CD8-positive, alpha-beta memory T cell (primary cell): Measurements from ENCODE around the gene CUEDC2. TPM values are rescaled to one million over a fixed set of nuclear protein-coding genes. Genes with fewer than 3 reads are reported as not detected.
A peak's percentile ranks its signal among the peaks of the same experiment; 100 is the strongest.

Experiments used
- CTCF ChIA-PET: fragments of 350-600 bp; sonication (Branson Sonifier 250); formaldehyde crosslinking; loops from one replicate; lab custom pipeline; 2021; ENCODE audit warnings: antibody characterized with exemption; lab: Charles Lee
- POLR2A ChIA-PET: fragments of 350-600 bp; sonication (Branson Sonifier 250); formaldehyde crosslinking; loops from one replicate; lab custom pipeline; 2021; ENCODE audit warnings: antibody characterized with exemption; lab: Charles Lee
- DNase-seq, 5 donors: peaks; one replicate each; pipeline versions ENCODE4 v3.0.0 to v3.0.0-alpha.2; 2020 to 2022; ENCODE audit warnings: mixed read lengths in 1 of 5
- H3K27ac ChIP-seq: one replicate; pipeline ENCODE4 v1.7.0; 2013; ENCODE audit warnings: low read depth, mild to moderate bottlenecking, low read length, moderate library complexity
- H3K27me3 ChIP-seq: 2 replicates; pipeline ENCODE4 v1.7.0; 2013; ENCODE audit warnings: low read length, mild to moderate bottlenecking; ENCODE audit not compliant: insufficient read depth, poor library complexity, severe bottlenecking
- H3K36me3 ChIP-seq: 2 replicates; pipeline ENCODE4 v1.7.0; 2013; ENCODE audit warnings: mild to moderate bottlenecking, low read length, moderate library complexity; ENCODE audit not compliant: insufficient read depth
- H3K4me1 ChIP-seq: 2 replicates; pipeline ENCODE4 v1.7.0; 2013; ENCODE audit warnings: mild to moderate bottlenecking, low read length, moderate library complexity; ENCODE audit not compliant: insufficient read depth
- H3K4me3 ChIP-seq: 2 replicates; pipeline ENCODE4 v1.7.0; 2013; ENCODE audit warnings: mild to moderate bottlenecking, low read length
- H3K9me3 ChIP-seq: 2 replicates; pipeline ENCODE4 v1.7.0; 2013; ENCODE audit warnings: mild to moderate bottlenecking, low read length
- H3K27ac Mint-ChIP-seq, 8 donors: one replicate each; pipeline ENCODE4 v1.8.0; 2020 to 2021; ENCODE audit warnings: mixed read lengths in 8 of 8, mild to moderate bottlenecking in 6 of 8, inconsistent platforms in 3 of 8, moderate library complexity in 3 of 8
- H3K27me3 Mint-ChIP-seq, 2 donors: one replicate each; pipeline ENCODE4 v1.8.0; 2020 to 2021; ENCODE audit warnings: mixed read lengths in 2 of 2, mild to moderate bottlenecking in 1 of 2, moderate library complexity in 1 of 2
- H3K36me3 Mint-ChIP-seq, 3 donors: one replicate each; pipeline ENCODE4 v1.8.0; 2020 to 2021; ENCODE audit warnings: mixed read lengths in 3 of 3, inconsistent platforms in 1 of 3, mild to moderate bottlenecking in 1 of 3
- H3K4me1 Mint-ChIP-seq, 3 donors: one replicate each; pipeline ENCODE4 v1.8.0; 2020 to 2021; ENCODE audit warnings: mixed read lengths in 3 of 3, inconsistent platforms in 1 of 3, mild to moderate bottlenecking in 1 of 3
- H3K4me3 Mint-ChIP-seq, 7 donors: one replicate each; pipeline ENCODE4 v1.8.0; 2020 to 2021; ENCODE audit warnings: mixed read lengths in 7 of 7, mild to moderate bottlenecking in 6 of 7, moderate library complexity in 4 of 7, inconsistent platforms in 2 of 7
- H3K9me3 Mint-ChIP-seq, 5 donors: one replicate each; pipeline ENCODE4 v1.8.0; 2020 to 2022; ENCODE audit warnings: mixed read lengths in 5 of 5, mild to moderate bottlenecking in 3 of 5, moderate library complexity in 2 of 5, inconsistent platforms in 1 of 5
- polyA plus RNA-seq: library from polyadenylated mRNA; unstranded; fragments of 300-500 nt; fragmentation: Illumina TruSeq; gene quantifications from one replicate; pipeline ENCODE4 v1.2.3, GENCODE V29; 2021
- total RNA-seq, 2 experiments: library from RNA; stranded (reverse); gene quantifications; one replicate each; pipeline ENCODE4 v1.2.3, GENCODE V29; 2021

The CUEDC2 gene, protein sequence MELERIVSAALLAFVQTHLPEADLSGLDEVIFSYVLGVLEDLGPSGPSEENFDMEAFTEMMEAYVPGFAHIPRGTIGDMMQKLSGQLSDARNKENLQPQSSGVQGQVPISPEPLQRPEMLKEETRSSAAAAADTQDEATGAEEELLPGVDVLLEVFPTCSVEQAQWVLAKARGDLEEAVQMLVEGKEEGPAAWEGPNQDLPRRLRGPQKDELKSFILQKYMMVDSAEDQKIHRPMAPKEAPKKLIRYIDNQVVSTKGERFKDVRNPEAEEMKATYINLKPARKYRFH
- total RNA-seq, result 10 to 100 TPM; 62.4 to 64.8 TPM
- polyA plus RNA-seq, result 61.7 TPM

DNA sequence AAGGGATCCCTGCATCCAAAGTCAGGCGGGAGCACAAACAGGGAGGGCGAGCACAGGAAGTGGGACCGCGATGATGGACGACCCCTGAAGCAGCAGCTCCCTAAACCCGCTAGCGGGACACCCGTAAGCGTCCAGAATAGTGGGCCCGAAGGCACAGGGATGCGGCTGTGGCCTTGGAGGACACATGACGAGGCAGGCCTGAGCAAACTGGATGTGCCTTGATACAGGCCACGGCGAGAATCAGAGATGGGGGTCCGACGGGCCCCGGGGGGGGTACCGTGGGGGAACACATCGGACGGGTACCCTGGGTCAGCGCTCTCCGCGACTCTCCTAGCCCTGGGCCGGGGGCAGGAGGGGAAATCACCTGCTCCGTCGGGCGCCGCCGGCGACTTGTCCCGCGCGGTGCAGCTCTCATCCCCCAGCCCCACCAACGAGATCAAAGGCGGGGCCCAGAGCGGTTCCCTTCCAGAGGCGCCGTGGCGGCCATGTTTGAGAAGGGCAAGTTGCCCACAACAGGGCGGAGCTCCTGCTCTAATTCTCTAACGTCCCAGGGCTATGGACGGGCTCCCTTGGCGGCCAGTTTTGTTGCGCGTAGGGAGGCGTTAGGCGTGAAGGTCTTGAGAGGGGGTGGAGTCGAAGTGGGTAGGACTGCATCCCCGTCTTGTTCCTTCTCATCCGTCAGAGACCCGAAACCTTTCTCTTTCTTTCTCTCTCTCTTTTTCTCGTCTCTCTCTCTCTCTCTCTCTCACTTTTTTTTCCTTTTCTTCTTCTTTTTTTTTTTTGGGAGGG, at the start of gene CUEDC2:
Gene CUEDC2 (minus strand): TSS at position 413 of the 789 bp plus-strand sequence. CDS start 7,386 bp downstream, outside the sequence.
- Histone ChIP-seq H3K4me1 (peaks cover 48% of the 10 kb centered on the region), H3K9me3 (no peaks in the 10 kb centered on the region), H3K36me3 (no peaks in the 10 kb centered on the region), H3K4me3 (peak within 1 kb of the TSS; percentile 75), H3K27me3 (no peaks in the 10 kb centered on the region), H3K27ac (peak within 1 kb of the TSS; percentile 70)
- peak within 1 kb of the TSS; percentile 84 to 98 (median 88) for H3K27ac Mint-ChIP-seq
- peak; percentile 87 to 94 (median 90) for DNase-seq
- ChIA-PET POLR2A (interaction anchor here (0.6 to 3.2 kb wide), 6 partner anchors 10 to 187 kb away, joined by 3 to 45 read pairs (median 3); partner anchors contain the start of genes C10orf95, FBXL15 and GBF1), CTCF (interaction anchor here (0.5 to 4.8 kb wide), 8 partner anchors 8 to 159 kb away, joined by 3 to 20 read pairs (median 4); partner anchors contain the start of gene FBXL15)
- peaks cover 0 to 5% (median 0%) of the 10 kb centered on the region in 3 donors for H3K36me3 Mint-ChIP-seq
- H3K9me3 Mint-ChIP-seq, result no peaks in the 10 kb centered on the region
- peaks cover 0 to 10% of the 10 kb centered on the region in 2 donors for H3K27me3 Mint-ChIP-seq
- peak within 1 kb of the TSS; percentile 89 to 97 (median 93) for H3K4me3 Mint-ChIP-seq
- H3K4me1 Mint-ChIP-seq, result peaks cover 31 to 51% (median 42%) of the 10 kb centered on the region in 3 donors

DNA sequence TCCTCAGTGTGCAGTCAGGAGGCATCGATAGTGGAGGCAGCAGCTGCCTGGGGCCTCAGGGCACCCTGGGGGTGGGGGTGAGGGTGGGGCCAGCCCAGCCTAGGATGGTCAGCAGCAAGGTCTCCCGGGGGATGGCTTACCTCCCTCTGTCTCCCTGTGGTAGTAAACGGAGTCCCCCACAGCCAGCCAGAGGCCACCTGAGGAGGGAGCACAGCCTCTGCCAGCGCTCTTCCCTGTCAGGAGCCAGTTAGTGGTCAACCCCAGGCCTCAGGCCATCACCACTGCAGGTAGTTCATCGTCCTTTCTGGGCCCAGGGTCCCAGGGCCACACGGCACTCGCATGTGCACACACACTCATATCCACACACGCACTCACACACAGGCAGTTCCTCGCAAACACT, 48.0 kb upstream of the CUEDC2 start:
- Mint-ChIP-seq H3K9me3 (no peaks in the 10 kb centered on the region), H3K27me3 (no peaks in the 10 kb centered on the region), H3K36me3 (peaks cover 0 to 65% (median 7%) of the 10 kb centered on the region in 3 donors), H3K4me1 (peaks cover 4 to 6% (median 5%) of the 10 kb centered on the region in 3 donors), H3K4me3 (no peak overlapping the region), H3K27ac (peak overlapping the region in 2 of 8 donors; percentile 66 to 85)
- Histone ChIP-seq H3K4me1 (peaks cover 3% of the 10 kb centered on the region), H3K9me3 (no peaks in the 10 kb centered on the region), H3K27ac (no peak overlapping the region), H3K27me3 (no peaks in the 10 kb centered on the region), H3K36me3 (peaks cover 40% of the 10 kb centered on the region), H3K4me3 (no peak overlapping the region)
- ChIA-PET POLR2A (no interaction called here), CTCF (interaction anchor here (1.2 to 4.1 kb wide), 7 partner anchors 11 to 250 kb away, joined by 3 to 34 read pairs (median 13); partner anchors contain the start of genes C10orf95 and NFKB2)
- DNase-seq, result peak in 1 of 5 donors; percentile 33

GRCh38 chr10:102479651-102480050, 47.3 kb upstream of the CUEDC2 start:
- H3K4me3 ChIP-seq, result no peak overlapping the region
- CTCF ChIA-PET, result interaction anchor here (1.1 to 4.1 kb wide), 18 partner anchors 11 to 310 kb away, joined by 3 to 34 read pairs (median 6); partner anchors contain the start of genes C10orf95 and NFKB2
- peaks cover 3% of the 10 kb centered on the region for H3K4me1 ChIP-seq
- no peaks in the 10 kb centered on the region for H3K9me3 ChIP-seq
- H3K9me3 Mint-ChIP-seq, result no peaks in the 10 kb centered on the region
- no peak overlapping the region for H3K4me3 Mint-ChIP-seq
- no peaks in the 10 kb centered on the region for H3K27me3 ChIP-seq
- H3K27me3 Mint-ChIP-seq, result no peaks in the 10 kb centered on the region
- H3K4me1 Mint-ChIP-seq, result peaks cover 5 to 6% (median 6%) of the 10 kb centered on the region in 3 donors
- POLR2A ChIA-PET, result interaction anchor here (1.0 kb wide), 1 partner anchor 86 kb away, joined by 3 read pairs; no protein-coding TSS in a partner anchor
- H3K27ac Mint-ChIP-seq, result peak overlapping the region in 5 of 8 donors; percentile 54 to 75 (median 68)
- H3K36me3 Mint-ChIP-seq, result peaks cover 0 to 57% (median 5%) of the 10 kb centered on the region in 3 donors
- no peak for DNase-seq
- peaks cover 33% of the 10 kb centered on the region for H3K36me3 ChIP-seq
- no peak overlapping the region for H3K27ac ChIP-seq

DNA sequence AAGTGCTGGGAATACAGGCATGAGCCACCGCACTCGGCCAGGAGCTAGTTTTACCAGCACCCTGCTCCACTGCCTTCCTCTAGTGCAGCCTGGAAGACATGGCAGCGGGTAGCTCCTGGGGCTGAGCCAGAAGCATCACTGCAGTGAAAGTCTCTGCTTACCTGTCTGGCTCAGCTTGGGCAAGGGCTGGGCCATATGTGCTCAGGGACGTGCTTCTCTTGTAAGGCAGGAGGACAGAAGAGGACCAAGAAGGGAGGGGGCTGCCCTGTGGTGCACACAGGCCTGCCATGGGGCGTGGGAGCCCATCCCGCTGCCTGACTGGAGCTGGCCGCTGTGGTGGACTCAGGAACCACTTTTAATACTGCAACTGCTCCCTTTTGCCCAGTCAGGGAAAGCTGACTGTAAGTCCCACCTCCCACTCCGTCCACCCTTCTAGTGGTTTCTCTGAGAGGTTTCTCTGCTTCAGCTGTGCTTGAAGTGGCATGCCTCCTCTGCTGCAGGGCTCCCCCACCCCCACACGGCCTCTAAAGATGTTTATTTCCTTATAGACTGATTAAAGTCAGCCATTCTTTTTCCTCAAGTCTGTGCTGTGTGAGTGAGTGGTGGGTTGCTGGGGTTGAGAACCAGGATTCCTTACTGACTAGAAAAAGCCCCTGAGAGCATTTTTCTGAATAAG, 44.2 kb upstream of the CUEDC2 start:
- Mint-ChIP-seq H3K27me3 (no peaks in the 10 kb centered on the region), H3K4me1 (peaks cover 16 to 23% (median 18%) of the 10 kb centered on the region in 3 donors), H3K9me3 (no peaks in the 10 kb centered on the region), H3K36me3 (peaks cover 0 to 27% (median 2%) of the 10 kb centered on the region in 3 donors), H3K27ac (peak overlapping the region in 4 of 8 donors; percentile 38 to 68 (median 46)), H3K4me3 (no peak overlapping the region)
- DNase-seq, result peak in 2 of 5 donors; percentile 22 to 43
- Histone ChIP-seq H3K36me3 (peaks cover 6% of the 10 kb centered on the region), H3K27ac (no peak overlapping the region), H3K9me3 (no peaks in the 10 kb centered on the region), H3K27me3 (no peaks in the 10 kb centered on the region), H3K4me3 (no peak overlapping the region), H3K4me1 (peaks cover 16% of the 10 kb centered on the region)
- POLR2A ChIA-PET, result no interaction called here
- CTCF ChIA-PET, result interaction anchor here (1.0 to 1.8 kb wide), 4 partner anchors 73 to 246 kb away, joined by 3 to 5 read pairs (median 4); no protein-coding TSS in a partner anchor

DNA sequence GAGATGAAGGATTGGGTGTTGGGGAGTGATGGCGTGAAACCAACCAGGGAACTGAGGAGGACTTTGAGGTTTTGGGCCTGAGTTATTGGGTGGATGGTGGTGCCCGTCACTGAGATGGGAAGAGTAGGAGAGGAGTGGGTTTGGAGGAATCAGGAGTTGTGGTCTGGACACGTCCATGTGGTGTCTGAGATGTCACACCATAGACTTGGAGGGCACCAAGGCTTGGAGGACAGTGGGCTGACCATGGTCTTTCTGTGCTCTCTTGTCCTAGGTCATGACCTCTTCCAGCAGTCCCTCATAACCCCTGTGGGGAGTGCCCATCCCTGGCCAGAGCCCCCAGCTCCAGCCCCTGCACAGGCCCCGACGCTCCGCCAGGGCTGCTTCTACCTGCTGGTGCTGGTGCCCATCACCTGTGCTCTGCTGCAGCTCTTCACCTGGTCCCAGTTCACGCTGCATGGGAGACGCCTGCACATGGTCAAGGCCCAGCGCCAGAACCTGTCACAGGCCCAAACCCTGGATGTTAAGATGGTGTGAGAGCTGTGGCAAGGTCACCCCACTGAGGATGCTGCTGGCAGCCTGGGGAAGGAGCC, 43.2 kb upstream of the CUEDC2 start:
- Histone ChIP-seq H3K27me3 (no peaks in the 10 kb centered on the region), H3K9me3 (no peaks in the 10 kb centered on the region), H3K36me3 (no peaks in the 10 kb centered on the region), H3K27ac (no peak overlapping the region), H3K4me1 (peaks cover 16% of the 10 kb centered on the region), H3K4me3 (no peak overlapping the region)
- peak overlapping the region in 3 of 8 donors; percentile 23 to 65 (median 43) for H3K27ac Mint-ChIP-seq
- H3K9me3 Mint-ChIP-seq, result no peaks in the 10 kb centered on the region
- peaks cover 16 to 23% (median 18%) of the 10 kb centered on the region in 3 donors for H3K4me1 Mint-ChIP-seq
- no peak overlapping the region for H3K4me3 Mint-ChIP-seq
- H3K27me3 Mint-ChIP-seq, result no peaks in the 10 kb centered on the region
- ChIA-PET CTCF (interaction anchor here (1.0 to 1.8 kb wide), 3 partner anchors 72 to 245 kb away, joined by 3 to 5 read pairs (median 3); no protein-coding TSS in a partner anchor), POLR2A (no interaction called here)
- DNase-seq, result peak in 1 of 5 donors; percentile 42
- peaks cover 0 to 18% (median 2%) of the 10 kb centered on the region in 3 donors for H3K36me3 Mint-ChIP-seq

- Histone ChIP-seq H3K27me3 (no peaks in the 10 kb centered on the region), H3K4me3 (no peak overlapping the region), H3K4me1 (peaks cover 13% of the 10 kb centered on the region), H3K27ac (no peak overlapping the region), H3K9me3 (no peaks in the 10 kb centered on the region), H3K36me3 (no peaks in the 10 kb centered on the region)
- H3K4me3 Mint-ChIP-seq, result peak overlapping the region in 5 of 7 donors; percentile 5 to 73 (median 38)
- DNase-seq, result peak in 2 of 5 donors; percentile 43 to 57
- H3K27ac Mint-ChIP-seq, result peak overlapping the region; percentile 60 to 85 (median 66)
- H3K4me1 Mint-ChIP-seq, result peaks cover 13 to 18% (median 13%) of the 10 kb centered on the region in 3 donors
- no peaks in the 10 kb centered on the region for H3K27me3 Mint-ChIP-seq
- POLR2A ChIA-PET, result interaction anchor here (0.6 to 1.4 kb wide), 6 partner anchors 13 to 319 kb away, joined by 3 to 6 read pairs (median 3); partner anchors contain the start of genes ACTR1A, C10orf95 and FBXL15
- peaks cover 0 to 6% (median 2%) of the 10 kb centered on the region in 3 donors for H3K36me3 Mint-ChIP-seq
- H3K9me3 Mint-ChIP-seq, result no peaks in the 10 kb centered on the region
- CTCF ChIA-PET, result interaction anchor here (1.0 to 2.8 kb wide), 7 partner anchors 11 to 244 kb away, joined by 3 to 8 read pairs (median 3); partner anchors contain the start of gene C10orf95
Observed at GRCh38 chr10:102473445-102474331, 41.3 kb upstream of the CUEDC2 start.
